Panc1 (cell line): Measurements from ENCODE around the gene MAJIN. TPM values are rescaled to one million over a fixed set of nuclear protein-coding genes. Genes with fewer than 3 reads are reported as not detected.

Source experiments
- ATAC-seq: fragments of 200-7000 bp; cut with Tn5 transposase; 2 replicates; pipeline ENCODE4 v1.9.1; 2020; ENCODE audit warnings: mild to moderate bottlenecking, moderate library complexity
- BruUV-seq: library from RNA; stranded (reverse); fragments of 400-500 nt; replicated peaks from 2 replicates; lab custom pipeline; 2021; lab: Mats Ljungman, UMichigan
- CTCF ChIA-PET: fragments of 300-600 bp; sonication (Branson Sonifier 250); formaldehyde crosslinking; loops from one replicate; lab custom pipeline; 2022; ENCODE audit warnings: antibody characterized with exemption; lab: Charles Lee
- POLR2A ChIA-PET: fragments of 300-600 bp; sonication (Branson Sonifier 250); formaldehyde crosslinking; loops from one replicate; lab custom pipeline; 2022; ENCODE audit warnings: antibody characterized with exemption; lab: Charles Lee
- DNase-seq: peaks from one replicate; pipeline ENCODE4 v3.0.0-alpha.2; 2010; ENCODE audit warnings: low read depth, low spot score
- H3K27ac ChIP-seq: 2 replicates; pipeline ENCODE4 v1.5.1; 2011; ENCODE audit warnings: mild to moderate bottlenecking, low read length, inconsistent platforms
- H3K27me3 ChIP-seq: fragments of 200-500 bp; sonication (Bioruptor generic); 2 replicates; pipeline ENCODE4 v1.6.0; 2014; ENCODE audit warnings: low read length, inconsistent platforms; ENCODE audit not compliant: control insufficient read depth, insufficient read depth
- H3K36me3 ChIP-seq: fragments of 200-500 bp; sonication (Bioruptor generic); 2 replicates; pipeline ENCODE4 v1.5.1; 2014; ENCODE audit warnings: inconsistent platforms, mild to moderate bottlenecking, low read length, moderate library complexity; ENCODE audit not compliant: control insufficient read depth, insufficient read depth
- H3K4me1 ChIP-seq: 2 replicates; pipeline ENCODE4 v1.5.1; 2011; ENCODE audit warnings: inconsistent platforms, mild to moderate bottlenecking, low read length, moderate library complexity; ENCODE audit not compliant: control insufficient read depth, insufficient read depth
- H3K4me3 ChIP-seq, 2 experiments: 2 replicates each; pipeline ENCODE4 v1.5.1; 2011 to 2012; ENCODE audit warnings: low read depth in 2 of 2, low read length in 2 of 2, mild to moderate bottlenecking in 2 of 2, inconsistent platforms in 1 of 2, moderate library complexity in 1 of 2
- H3K9me3 ChIP-seq: fragments of 200-500 bp; sonication (Bioruptor generic); 2 replicates; pipeline ENCODE4 v1.5.1; 2014; ENCODE audit warnings: low read depth, mild to moderate bottlenecking, inconsistent platforms, low read length, moderate library complexity; ENCODE audit not compliant: control insufficient read depth, insufficient read depth
- CTCF ChIP-seq: fragments of 450-650 bp; IDR thresholded peaks from 2 replicates; pipeline ENCODE4 v1.5.1; 2017; ENCODE audit warnings: mild to moderate bottlenecking
- POLR2AphosphoS5 ChIP-seq: IDR thresholded peaks from 2 replicates; pipeline ENCODE4 v1.6.1; 2012; ENCODE audit warnings: mild to moderate bottlenecking, low read depth, low read length, moderate library complexity
- REST ChIP-seq, 2 experiments: IDR thresholded peaks; 2 replicates each; pipeline ENCODE4 v1.6.1; 2011 to 2012; ENCODE audit warnings: low read depth in 2 of 2, control low read depth in 1 of 2, low read length in 1 of 2, mild to moderate bottlenecking in 1 of 2, moderate library complexity in 1 of 2; ENCODE audit not compliant: insufficient read depth in 1 of 2
- SIN3A ChIP-seq: IDR thresholded peaks from 2 replicates; pipeline ENCODE4 v1.6.1; 2012; ENCODE audit warnings: low read depth, mild to moderate bottlenecking, low read length, moderate library complexity, borderline replicate concordance; ENCODE audit not compliant: insufficient read depth
- TCF7L2 ChIP-seq: IDR thresholded peaks from 2 replicates; pipeline ENCODE4 v1.6.1; 2011; ENCODE audit warnings: mild to moderate bottlenecking, low read depth, low read length, inconsistent platforms
- in situ Hi-C: cut with HindIII; loops from 2 replicates; pipeline ENCODE4 v1.10.0; 2016; ENCODE audit warnings: low sequenced_read_pairs, low pct_unique_long_range_greater_than_20kb
- intact Hi-C: fragments of 100-400 bp; cut with micrococcal nuclease; formaldehyde crosslinking; loops from one replicate; pipeline ENCODE4 v1.10.0; 2022; ENCODE audit not compliant: unreplicated experiment
- total RNA-seq: library from RNA; stranded (reverse); gene quantifications from one replicate; pipeline ENCODE4 v1.2.1, GENCODE V29; 2021; ENCODE audit not compliant: unreplicated experiment

Gene MAJIN
- total RNA-seq, 1 experiment from 2014 or later = not detected

GRCh38 chr11:64959498-64959897 lies 12.4 kb downstream of the MAJIN start:
- no peaks in the 10 kb centered on the region; the same call in 1 of the 2 replicates for H3K27me3 ChIP-seq
- CTCF ChIA-PET = no interaction called here
- H3K4me1 ChIP-seq = no peaks in the 10 kb centered on the region
- no peak overlapping the region for H3K27ac ChIP-seq
- H3K4me3 ChIP-seq = no peak overlapping the region
- in situ Hi-C loops = no loop called here
- DNase-seq = no peak
- intact Hi-C loops = no loop called here
- no peak for ATAC-seq
- TF ChIP-seq CTCF (no peak), POLR2AphosphoS5 (no peak), REST (IDR thresholded peaks at IDR 0.05; ENCODE audit: insufficient read depth in 1 of 2, low read depth in 2 of 2, low read length in 1 of 2) (no peak), TCF7L2 (no peak), SIN3A (no peak)
- H3K9me3 ChIP-seq = no peaks in the 10 kb centered on the region
- POLR2A ChIA-PET = no interaction called here
- BruUV-seq = no TSS peak
- H3K36me3 ChIP-seq = no peaks in the 10 kb centered on the region

- Histone ChIP-seq H3K27me3 (no peaks in the 10 kb centered on the region; the same call in 1 of the 2 replicates), H3K36me3 (no peaks in the 10 kb centered on the region), H3K4me3 (no peak overlapping the region), H3K9me3 (no peaks in the 10 kb centered on the region), H3K27ac (no peak overlapping the region), H3K4me1 (no peaks in the 10 kb centered on the region)
- intact Hi-C loops = no loop called here
- DNase-seq = no peak
- ChIA-PET POLR2A (no interaction called here), CTCF (no interaction called here)
- in situ Hi-C loops = no loop called here
- no peak for ATAC-seq
- no TSS peak for BruUV-seq
- TF ChIP-seq POLR2AphosphoS5 = no peak
- TF ChIP-seq TCF7L2 = no peak
- TF ChIP-seq CTCF = no peak
- no peak for TF ChIP-seq REST (IDR thresholded peaks at IDR 0.05; ENCODE audit: insufficient read depth in 1 of 2, low read depth in 2 of 2, low read length in 1 of 2)
- no peak for TF ChIP-seq SIN3A
Measured at GRCh38 chr11:64954201-64954600, 17.7 kb downstream of the MAJIN start.
